Retinal pigment epithelial cell (primary cell): ENCODE data around the gene GBX1.

Experiments used
- DNase-seq: peaks from one replicate; pipeline ENCODE4 v3.0.0-alpha.2; 2010; ENCODE audit warnings: low read depth
- H3K4me3 ChIP-seq: 2 replicates; pipeline ENCODE4 v1.5.1; 2011; ENCODE audit warnings: mild to moderate bottlenecking, low read length, control low read depth, moderate library complexity
- TF ChIP-seq, protein P1 (sequence below): conservative IDR thresholded peaks from 2 replicates; pipeline ENCODE4 v1.5.1; 2011; ENCODE audit warnings: low read depth, low read length, control low read depth, inconsistent platforms

GBX1 gene

DNA sequence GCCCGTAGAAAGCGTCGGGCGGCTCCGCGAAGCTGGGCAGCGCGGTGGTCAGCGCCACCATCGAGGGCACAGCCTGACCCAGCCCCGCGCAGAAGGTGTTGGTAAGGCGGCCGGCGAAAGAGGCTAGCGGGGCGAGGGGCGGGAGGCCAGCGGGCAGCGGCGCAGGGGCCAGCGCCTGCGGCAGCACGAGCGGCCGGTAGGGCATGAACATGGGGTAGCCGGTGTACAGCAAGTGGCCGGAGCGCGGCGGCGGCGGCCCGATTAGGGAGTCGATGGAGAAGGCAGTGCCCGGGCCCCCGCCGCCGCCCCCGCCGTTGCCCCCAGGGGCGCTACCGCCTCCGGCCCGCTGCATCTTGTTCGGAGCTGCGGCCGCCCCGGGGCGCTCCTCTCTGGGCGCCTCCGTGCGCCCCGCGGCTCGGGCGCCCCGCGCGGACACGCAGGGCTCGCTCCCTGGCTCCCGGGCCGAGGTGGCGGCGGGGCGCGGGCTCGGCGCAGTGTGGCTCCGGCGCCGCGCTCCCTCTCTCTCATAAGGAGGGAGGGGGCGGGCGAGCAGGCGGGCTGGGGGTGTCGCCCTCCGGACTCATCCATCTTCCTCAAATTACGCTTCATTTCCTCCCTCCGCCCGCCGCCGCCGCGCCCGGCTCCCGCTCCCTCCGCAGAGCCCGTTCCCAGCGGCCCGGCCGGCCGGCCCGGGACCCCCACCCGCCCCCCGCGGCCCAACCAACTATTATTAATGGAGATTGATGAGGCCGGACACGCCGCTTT is at the start of gene GBX1:
GBX1 (minus strand) TSS at position 498 of the 765 bp plus-strand sequence; CDS start at position 352, 146 bp downstream.
- no peak for DNase-seq
- H3K4me3 ChIP-seq: peak within 1 kb of the TSS; percentile 6
- TF ChIP-seq, protein P1, sequence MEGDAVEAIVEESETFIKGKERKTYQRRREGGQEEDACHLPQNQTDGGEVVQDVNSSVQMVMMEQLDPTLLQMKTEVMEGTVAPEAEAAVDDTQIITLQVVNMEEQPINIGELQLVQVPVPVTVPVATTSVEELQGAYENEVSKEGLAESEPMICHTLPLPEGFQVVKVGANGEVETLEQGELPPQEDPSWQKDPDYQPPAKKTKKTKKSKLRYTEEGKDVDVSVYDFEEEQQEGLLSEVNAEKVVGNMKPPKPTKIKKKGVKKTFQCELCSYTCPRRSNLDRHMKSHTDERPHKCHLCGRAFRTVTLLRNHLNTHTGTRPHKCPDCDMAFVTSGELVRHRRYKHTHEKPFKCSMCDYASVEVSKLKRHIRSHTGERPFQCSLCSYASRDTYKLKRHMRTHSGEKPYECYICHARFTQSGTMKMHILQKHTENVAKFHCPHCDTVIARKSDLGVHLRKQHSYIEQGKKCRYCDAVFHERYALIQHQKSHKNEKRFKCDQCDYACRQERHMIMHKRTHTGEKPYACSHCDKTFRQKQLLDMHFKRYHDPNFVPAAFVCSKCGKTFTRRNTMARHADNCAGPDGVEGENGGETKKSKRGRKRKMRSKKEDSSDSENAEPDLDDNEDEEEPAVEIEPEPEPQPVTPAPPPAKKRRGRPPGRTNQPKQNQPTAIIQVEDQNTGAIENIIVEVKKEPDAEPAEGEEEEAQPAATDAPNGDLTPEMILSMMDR: no peak

DNA sequence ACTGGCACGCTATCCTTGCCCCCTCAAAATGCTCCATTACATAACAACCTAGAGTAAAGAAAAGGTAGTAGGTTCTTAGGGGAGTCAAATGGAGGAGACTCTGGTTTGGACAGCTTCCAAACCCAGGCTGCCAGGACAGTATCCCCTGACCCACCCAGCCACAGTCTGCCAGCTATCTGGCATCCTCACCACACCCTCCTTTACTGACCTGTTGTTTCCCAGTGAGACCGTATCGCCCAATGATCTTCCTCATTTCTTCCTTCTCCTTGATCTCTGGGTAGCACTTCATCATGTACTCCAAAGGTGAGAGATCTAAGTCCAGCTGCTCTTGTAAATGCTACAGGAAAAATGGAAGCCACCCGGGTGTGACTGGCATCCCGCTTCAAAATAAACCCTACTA is 47.9 kb upstream of the GBX1 start:
- TF ChIP-seq, protein P1: no peak
- DNase-seq: no peak
- H3K4me3 ChIP-seq: no peak overlapping the region

DNA sequence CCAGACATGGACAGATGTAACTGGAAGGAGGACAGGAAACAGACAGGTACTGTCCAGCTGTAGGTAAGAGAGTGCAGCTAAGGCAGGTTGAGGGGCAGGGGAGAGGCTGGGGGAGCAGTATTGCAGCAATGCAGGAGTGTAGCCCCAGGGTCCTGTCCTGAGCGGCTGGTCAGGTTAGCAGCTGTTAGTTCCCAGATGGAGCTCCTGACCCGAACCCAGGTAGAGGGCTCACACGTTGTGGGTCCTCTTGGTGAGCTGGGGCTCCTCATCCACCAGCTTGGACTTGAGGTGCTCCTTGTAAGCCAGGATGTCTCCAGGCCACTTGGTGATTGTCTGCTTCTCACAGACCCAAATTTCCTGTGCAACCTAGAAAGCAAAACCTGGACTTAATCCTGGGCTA is 46.3 kb upstream of the GBX1 start:
- DNase-seq: no peak
- TF ChIP-seq, protein P1: no peak
- H3K4me3 ChIP-seq: no peak overlapping the region

DNA sequence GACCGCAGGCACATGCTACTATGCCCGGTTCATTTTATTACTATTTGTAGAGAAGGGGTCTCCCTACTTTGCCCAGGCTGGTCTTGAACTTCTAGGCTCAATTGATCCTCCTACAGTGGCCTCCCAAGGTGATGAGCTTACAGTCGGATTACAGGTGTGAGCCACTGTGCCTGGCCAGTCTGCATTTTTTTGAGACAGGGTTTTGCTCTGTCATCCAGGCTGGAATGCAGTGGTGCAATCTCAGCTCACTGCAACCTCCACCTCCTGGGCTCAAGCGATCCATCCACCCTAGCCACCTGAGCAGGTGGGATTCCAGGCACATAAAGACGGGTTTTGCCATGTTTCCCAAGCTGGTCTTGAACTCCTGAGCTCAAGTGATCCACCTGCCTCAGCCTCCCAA is 45.1 kb upstream of the GBX1 start:
- TF ChIP-seq, protein P1: no peak
- no peak for DNase-seq
- no peak overlapping the region for H3K4me3 ChIP-seq

DNA sequence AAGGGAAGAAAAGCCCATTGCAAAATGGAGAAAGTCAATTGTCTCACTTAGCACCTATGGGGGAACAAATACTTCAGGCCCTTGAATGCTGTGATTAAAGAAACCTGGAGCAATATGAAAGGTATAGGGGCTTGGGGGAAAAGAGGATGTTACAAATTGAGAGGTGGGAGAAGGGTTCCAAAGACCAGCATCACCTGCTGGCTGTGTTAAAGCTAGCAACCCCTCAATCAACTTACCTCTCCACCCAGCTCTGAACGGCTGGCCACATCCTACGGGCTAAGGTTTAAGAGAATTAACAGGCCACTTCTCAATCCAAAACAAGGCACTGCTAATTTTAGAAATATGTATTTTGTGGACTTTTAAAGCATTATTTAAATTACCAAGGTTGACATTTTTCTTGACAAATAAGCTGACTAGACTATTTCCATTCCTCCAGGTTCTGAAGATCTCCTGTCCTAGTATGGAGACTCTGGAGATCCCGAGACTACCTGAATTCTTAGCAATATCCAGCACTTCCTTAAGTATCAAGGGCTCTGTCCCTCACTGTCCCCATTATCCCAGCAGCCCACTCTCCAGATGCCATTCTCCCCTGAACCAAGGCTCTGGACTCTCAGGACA is 43.8 kb upstream of the GBX1 start:
- no peak overlapping the region for H3K4me3 ChIP-seq
- DNase-seq: no peak
- TF ChIP-seq, protein P1: no peak

DNA sequence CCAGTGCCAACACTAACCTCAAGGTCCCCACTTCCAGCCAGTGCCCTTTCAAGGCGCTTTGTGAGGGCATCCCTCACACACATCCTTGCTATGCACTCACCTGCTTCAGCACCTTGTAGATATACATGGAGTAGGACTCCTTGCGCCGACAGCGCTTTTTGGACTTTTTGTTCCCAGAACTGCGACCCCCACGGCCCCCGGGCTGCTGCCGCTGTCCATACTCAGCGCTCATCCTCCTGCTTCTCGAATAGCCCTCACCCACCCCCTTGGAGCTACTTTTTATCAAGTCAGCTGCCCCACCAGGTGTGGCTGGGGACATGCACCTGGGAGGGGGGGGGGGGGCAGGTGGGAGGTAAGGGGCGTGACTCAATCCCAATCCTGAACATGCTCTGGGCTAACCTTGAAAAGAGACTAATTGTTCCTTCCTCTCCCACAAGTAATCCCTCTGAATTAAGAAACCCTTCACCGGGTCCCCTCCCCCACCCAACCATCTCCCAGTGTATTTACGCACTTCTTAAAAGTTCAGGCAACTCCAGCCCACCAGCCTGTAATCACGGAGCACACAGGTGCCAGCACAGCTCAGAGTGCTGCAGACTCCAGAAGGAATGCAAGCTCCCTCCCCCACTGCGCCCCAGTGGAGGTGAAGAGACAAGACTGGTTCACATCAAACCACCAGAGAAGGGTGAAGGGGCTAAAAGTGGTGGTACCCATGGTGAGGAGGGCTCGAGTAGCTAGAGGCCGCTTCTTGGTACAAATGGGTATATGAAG is 42.8 kb upstream of the GBX1 start, which contains the start of gene H2BK1:
H2BK1 (minus strand) TSS at position 402 of the 768 bp plus-strand sequence; CDS start at position 232, 170 bp downstream.
- H3K4me3 ChIP-seq: no peak within 1 kb of the TSS
- TF ChIP-seq, protein P1: no peak
- DNase-seq: no peak
